AG09309 (cell line): ENCODE measurements around the gene MICAL1.

Source experiments
- DNase-seq: peaks from one replicate; pipeline ENCODE4 v3.0.0-alpha.2; 2010; ENCODE audit warnings: low read depth
- H3K4me3 ChIP-seq: 2 replicates; pipeline ENCODE4 v1.5.1; 2011; ENCODE audit warnings: mild to moderate bottlenecking, low read depth, low read length, moderate library complexity; ENCODE audit not compliant: control insufficient read depth
- CTCF ChIP-seq: IDR thresholded peaks from 2 replicates; pipeline ENCODE4 v1.5.1; 2011; ENCODE audit warnings: mild to moderate bottlenecking, low read depth, low read length, inconsistent platforms; ENCODE audit not compliant: insufficient read depth, control insufficient read depth; ENCODE audit errors: missing control alignments

MICAL1 gene

GRCh38 chr6:109491207-109491938, 35.8 kb upstream of the MICAL1 start:
- TF ChIP-seq CTCF: no peak
- DNase-seq: no peak

DNA sequence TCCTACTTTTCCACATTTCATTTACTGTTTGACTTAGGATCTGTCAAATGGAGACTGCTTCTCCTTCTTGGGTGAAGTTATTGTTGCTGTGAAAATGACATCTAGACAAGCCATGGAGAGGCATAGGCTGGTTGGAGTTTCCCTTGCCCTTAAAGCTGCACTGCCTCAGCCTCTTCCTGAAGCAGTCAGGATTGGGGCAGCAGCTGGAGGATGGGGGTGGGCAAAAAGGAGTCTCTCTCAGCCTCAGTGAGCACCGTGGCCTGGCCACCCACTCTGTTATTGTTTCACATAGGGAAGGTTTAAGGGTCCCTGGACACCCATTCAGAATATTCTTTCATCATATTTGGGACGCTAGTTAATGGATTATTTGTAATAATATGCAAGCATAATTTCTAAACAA, 35.1 kb upstream of the MICAL1 start:
- TF ChIP-seq CTCF: no peak
- no peak overlapping the region for H3K4me3 ChIP-seq
- DNase-seq: no peak

More at GRCh38 chr6:109491207-109491938, 35.8 kb upstream of the MICAL1 start:
- no peak overlapping the region for H3K4me3 ChIP-seq

DNA sequence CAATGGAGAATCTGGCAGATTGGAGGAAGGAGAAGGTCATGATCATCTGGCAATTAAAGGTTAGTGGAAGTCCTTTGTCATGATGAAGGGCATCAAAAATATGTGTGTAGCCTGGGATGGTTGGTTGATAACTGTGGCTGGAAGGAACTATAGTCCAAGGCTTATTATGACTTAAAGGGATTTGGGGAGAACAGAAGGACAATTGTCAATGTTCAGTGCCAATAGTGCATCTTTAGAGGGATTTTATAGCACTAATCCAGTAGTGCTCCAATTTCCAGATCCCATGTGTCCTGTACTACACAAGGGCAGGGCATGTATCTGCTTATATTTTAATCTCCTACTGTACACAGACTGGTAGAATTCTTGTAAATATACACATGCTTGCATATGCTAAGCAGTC, 32.4 kb upstream of the MICAL1 start:
- TF ChIP-seq CTCF: no peak
- no peak for DNase-seq
- H3K4me3 ChIP-seq: no peak overlapping the region

DNA sequence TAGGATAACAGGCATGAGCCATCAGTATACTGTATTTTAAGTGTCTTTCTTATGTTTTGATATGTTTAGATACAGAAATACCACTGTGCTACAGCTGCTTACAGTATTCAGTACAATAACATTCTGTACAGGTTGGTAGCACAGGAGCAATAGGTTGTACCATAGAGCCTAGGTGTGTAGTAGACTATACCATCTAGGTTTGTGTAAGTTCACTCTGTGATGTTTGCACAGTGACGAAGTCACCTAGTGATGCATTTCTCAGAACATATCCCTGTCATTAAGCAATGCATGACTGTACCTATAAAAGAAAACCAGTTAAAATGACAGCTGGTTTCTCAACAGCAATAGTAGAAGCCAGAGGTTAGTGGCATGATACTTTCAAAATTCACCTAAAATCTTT, 30.5 kb upstream of the MICAL1 start:
- H3K4me3 ChIP-seq: no peak overlapping the region
- no peak for TF ChIP-seq CTCF
- no peak for DNase-seq

DNA sequence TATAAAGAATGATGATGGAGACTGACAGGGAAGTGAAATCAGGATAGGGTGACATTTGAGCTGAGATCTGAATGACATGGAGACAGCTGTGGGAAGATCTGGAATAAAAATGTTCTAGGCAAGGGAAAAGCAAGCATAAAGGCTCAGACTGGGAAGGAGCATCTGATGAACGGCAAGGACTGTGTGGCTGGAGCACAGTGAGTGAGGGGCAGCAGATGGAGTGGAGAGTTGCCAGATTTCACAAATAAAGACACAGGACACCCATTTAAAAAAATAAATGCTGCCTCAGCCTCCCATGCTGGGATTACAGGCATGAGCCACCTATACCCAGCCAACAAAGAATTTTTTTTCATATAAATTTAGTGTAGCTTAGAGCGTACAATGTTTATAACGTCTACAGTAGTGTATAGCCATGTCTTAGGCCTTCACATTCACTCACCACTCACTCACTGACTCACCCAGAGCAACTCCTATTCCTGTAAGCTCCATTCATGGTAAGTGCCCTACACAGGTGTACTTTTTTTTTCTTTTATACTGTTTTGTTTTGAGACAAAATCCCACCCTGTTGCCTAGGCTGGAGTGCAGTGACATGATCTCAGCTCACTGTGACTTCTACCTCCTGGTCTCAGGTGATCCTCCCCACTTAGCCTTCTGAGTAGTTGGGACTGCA, 29.8 kb upstream of the MICAL1 start:
- no peak for TF ChIP-seq CTCF
- DNase-seq: no peak
- H3K4me3 ChIP-seq: no peak overlapping the region

DNA sequence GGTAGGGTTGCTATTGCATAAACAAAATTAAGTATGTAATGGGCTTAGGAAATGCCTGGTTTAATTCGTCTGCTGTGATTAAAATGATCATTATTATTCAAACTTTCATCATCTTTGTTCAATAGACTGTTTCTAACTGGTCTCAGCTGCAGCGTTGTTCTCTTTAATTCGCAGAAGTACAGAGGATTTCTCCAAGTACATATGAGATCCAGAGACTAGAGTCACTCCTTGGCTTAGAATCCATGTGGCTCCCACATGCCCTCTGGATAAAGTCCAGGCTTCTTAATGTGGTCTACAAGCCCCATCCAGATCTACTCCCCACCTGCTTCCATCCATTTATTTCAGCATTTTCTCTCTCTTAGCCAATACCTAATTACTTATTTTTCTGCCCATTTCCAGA, 28.6 kb upstream of the MICAL1 start:
- no peak for DNase-seq
- no peak for TF ChIP-seq CTCF
- no peak overlapping the region for H3K4me3 ChIP-seq
